WI38 (cell line): ENCODE results near the gene SLC22A6.
"Not testable (repeated sequence)": the region's sequence is repeated elsewhere in the genome, so short reads cannot be mapped to it uniquely, and the experiment has no call there.

ENCODE experiments used
- H3K4me3 ChIP-seq: 2 replicates; pipeline ENCODE4 v1.5.1; 2011; ENCODE audit warnings: low read depth, mild to moderate bottlenecking, control low read depth, low read length
- TF ChIP-seq, protein P1 (sequence below): IDR thresholded peaks from 2 replicates; pipeline ENCODE4 v1.5.1; 2012; ENCODE audit warnings: low read depth, mild to moderate bottlenecking, control low read depth, low read length

Gene SLC22A6

DNA sequence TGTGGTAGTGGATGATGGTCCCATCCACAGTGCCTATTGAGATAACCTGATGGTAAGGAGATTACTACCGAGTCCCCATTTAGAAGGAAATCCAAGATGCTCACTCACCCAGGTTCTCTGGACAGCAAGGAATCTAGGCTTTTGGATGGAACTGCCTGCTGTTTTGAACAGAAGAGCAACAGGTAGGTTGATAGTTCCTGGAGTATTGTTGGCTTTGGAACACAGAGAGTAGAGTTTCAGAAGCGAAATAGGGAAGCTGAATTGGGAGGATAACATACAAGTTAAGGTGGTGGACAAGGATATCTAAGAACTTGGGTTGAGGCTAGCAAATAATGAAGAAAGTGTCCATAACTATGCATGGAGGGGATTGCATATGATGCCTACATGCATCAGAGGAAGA lies 27.6 kb downstream of the SLC22A6 start:
- TF ChIP-seq, protein P1, sequence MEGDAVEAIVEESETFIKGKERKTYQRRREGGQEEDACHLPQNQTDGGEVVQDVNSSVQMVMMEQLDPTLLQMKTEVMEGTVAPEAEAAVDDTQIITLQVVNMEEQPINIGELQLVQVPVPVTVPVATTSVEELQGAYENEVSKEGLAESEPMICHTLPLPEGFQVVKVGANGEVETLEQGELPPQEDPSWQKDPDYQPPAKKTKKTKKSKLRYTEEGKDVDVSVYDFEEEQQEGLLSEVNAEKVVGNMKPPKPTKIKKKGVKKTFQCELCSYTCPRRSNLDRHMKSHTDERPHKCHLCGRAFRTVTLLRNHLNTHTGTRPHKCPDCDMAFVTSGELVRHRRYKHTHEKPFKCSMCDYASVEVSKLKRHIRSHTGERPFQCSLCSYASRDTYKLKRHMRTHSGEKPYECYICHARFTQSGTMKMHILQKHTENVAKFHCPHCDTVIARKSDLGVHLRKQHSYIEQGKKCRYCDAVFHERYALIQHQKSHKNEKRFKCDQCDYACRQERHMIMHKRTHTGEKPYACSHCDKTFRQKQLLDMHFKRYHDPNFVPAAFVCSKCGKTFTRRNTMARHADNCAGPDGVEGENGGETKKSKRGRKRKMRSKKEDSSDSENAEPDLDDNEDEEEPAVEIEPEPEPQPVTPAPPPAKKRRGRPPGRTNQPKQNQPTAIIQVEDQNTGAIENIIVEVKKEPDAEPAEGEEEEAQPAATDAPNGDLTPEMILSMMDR, result no peak
- no peak overlapping the region for H3K4me3 ChIP-seq

DNA sequence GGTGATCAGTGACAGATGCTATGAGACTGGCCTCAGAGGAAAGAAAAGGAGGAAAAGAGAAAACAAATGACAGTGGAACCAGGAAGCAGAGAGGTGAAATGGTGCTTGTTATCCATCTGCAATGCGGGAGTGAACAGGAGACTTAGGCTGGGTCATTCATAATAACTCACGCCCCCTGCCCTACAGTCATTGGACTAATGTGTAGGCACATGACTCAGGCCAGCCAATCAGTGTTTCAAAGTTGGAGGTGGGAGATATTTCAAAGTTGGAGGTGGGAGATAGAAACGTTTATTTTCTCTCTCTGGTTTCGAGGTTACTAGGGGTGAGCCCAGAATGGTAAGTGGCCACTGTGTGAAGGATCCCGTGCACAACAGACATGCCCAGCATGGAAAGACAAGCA lies 30.3 kb downstream of the SLC22A6 start:
- TF ChIP-seq, protein P1, result no peak
- H3K4me3 ChIP-seq, result no peak overlapping the region

DNA sequence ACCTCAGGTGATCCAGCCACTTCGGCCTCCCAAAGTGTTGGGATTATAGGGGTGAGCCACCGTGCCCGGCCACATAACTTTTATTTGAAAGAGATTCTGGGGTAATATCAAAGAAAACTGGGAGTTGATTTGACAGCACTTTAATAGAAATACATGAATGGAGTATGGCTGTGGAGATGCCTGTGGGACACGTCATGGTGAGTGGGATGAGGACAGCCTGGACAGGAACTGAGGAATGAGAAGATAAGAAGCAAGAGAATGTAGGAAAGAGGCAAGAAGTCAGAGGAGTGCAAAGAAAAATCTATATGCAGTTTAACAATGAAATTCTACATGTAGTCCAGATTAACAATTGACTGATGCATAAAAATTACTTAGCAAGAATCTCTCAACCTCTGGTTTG lies 31.0 kb downstream of the SLC22A6 start:
- no peak overlapping the region for H3K4me3 ChIP-seq
- TF ChIP-seq, protein P1, result no peak

DNA sequence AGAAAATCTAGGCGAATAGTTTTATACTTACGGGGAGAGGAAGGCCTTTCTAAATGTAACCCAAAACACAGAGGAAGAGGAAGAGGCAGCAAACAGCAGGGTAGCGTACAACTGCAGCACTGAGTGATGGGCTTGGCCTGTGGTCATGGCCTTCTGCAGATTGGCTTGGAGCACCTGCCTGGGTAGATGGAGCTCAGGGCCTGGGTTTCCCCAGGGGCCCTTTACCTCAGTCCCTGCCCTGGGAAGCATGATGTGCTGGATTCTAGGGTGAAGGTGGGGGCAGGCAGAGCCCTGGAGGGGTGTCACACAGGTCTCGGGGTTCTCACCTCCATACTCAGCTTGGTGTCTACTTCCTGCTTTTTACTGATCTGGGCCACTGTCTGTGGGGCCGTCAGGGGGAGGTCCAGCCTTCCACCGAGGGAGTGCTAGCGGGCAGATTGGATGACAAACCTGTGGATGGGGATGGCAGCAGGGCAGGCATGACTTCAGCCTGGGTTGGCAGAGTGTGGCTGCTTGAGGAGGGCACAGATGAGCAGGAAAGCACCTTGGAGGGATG lies 35.9 kb downstream of the SLC22A6 start:
- no peak overlapping the region for H3K4me3 ChIP-seq
- TF ChIP-seq, protein P1, result no peak

DNA sequence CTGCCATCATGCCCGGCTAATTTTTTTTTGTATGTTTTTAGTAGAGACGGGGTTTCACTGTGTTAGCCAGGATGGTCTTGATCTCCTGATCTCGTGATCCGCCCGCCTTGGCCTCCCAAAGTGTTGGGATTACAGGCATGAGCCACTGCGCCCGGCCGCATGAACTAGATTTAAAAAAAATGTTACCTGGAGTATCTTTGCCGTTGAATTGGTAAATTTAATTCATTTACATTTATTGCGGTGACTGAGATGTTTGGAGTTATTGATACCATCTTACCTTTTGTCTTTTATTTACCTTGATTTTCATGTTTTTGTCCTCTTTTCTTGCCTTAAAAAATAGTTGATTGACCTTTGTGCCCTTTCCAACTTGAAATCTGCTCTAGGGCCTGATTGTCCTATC lies 39.2 kb downstream of the SLC22A6 start:
- not testable (repeated sequence) for H3K4me3 ChIP-seq

DNA sequence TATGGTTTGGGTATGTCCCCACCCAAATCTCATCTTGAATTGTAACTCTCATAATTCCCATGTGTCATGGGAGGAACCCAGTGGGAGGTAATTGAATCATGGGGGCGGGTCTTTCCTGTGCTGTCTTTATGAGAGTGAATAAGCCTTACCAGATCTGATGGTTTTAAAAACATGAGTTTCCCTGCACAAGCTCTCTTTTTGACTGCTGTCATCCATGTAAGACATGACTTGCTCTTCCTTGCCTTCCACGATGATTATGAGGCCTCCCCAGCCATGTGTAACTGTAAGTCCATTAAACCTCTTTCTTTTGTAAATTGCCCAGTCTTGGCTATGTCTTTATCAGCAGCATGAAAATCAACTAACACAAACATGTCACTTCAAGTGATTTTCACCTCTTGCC lies 47.2 kb downstream of the SLC22A6 start:
- not testable (repeated sequence) for H3K4me3 ChIP-seq

DNA sequence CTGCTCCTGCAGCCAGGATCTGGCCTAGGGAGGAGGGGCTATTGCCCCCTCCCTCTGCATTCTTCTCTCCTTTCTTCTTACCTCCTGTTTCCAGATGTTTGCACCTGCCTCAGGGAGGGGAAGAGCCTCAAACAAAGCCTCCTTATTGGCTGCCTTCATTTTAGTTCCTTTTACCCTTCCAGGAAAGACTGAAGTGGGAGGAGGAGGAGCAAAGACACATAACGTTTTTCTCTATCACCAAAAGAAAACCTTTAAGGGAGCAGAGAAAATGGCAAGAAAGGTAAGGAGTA lies 50.3 kb downstream of the SLC22A6 start:
- TF ChIP-seq, protein P1, result no peak
- no peak overlapping the region for H3K4me3 ChIP-seq

DNA sequence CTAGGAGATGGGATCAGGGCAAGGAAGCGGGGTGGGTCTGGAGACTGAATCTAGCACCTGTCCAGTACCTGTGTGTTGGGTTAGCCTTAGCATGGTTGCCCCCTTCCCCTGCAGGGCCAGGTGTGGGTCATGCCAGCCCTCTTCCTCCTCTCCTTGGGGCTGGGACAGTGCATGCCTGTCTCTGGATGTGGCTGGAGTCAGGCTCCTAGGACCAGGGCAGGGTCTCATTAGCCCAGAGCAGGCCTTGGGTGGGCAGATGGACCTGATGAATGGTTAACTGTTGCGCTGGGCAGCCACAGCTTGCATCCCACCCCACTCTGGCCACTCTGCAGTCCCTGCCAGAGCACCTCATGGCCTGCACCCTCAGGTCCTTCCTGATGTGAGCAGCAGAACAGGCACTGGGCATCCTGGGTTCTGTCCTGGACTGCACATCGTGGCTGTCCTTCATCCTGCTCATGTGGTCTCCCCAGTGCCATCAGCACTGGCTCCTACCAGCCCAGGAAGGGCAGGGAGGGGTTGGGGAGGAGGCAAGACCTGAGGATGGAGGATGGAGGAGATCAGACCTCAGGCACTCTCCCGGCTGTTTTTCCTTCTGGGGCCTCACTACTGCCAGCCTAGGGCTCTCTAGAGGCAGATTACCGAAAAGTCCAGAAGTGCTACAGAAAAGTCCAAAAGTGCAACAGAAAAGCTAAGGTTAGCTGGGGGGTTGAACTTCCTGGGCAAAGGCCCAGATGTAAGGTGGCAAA lies 50.8 kb downstream of the SLC22A6 start:
- TF ChIP-seq, protein P1, result no peak

More for the DNA sequence above, 50.8 kb downstream of the SLC22A6 start:
- H3K4me3 ChIP-seq, result no peak overlapping the region
